HG03575 (cell line): Measurements from ENCODE around the gene KCNG3.

ENCODE experiments used
- ATAC-seq: cut with Tn5 transposase; IDR thresholded peaks from one replicate; pipeline ENCODE4 v1.9.1; 2021; ENCODE audit not compliant: unreplicated experiment, insufficient number of reproducible peaks, low FRiP score; ENCODE audit errors: extremely low read depth

The KCNG3 gene

GRCh38 chr2:42392191-42392590 is 101.6 kb downstream of the KCNG3 start:
- ATAC-seq, result no peak
